Measurements from ENCODE around the gene FAM13B.
"Not testable (repeated sequence)": the region's sequence is repeated elsewhere in the genome, so short reads cannot be mapped to it uniquely, and the experiment has no call there.

Gene FAM13B

DNA sequence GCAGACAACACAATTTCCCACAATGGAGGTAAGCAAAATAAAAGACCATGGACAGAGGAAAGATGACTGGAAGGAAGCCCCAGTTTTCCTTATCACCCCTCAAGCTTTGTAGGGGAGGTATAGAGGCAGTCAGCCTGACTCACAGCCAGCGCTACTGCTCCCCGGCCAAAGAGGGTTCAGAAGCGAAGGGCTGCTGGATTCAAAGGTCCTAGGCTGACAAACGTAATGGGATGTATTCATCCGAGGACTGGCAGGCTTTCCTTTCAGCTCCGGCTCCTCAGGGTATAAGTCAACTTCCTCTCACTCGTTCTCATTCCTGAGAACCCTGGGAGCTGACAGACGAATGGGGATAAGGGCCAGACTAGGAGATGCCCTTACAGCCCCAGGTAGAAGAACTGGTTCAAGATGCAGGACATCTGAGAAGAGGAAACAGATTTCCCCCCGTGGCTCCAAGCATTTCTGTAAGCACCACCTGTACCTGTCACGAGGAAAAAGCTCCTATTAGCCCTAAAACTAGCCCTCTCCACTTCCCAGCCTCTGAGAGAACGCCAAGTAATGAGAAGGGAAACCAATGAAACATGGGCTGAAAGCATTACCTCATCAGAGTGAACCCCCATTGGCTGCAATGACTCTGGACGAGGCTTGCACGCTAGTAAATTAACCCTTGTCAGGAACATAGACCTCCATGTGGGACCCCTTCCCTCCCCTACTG lies 22.1 kb upstream of the FAM13B start:
- H3K27ac ChIP-seq (ENCODE audit: low read depth, low read length): no peak overlapping the region
- no peak overlapping the region for H3K4me3 ChIP-seq (ENCODE audit: low read length)
- H3K36me3 ChIP-seq (ENCODE audit: control insufficient read depth, low read length): no peaks in the 10 kb centered on the region
- H4K20me1 ChIP-seq (ENCODE audit: control insufficient read depth, insufficient read depth, low read depth, low read length): no peaks in the 10 kb centered on the region
- H3K9me3 ChIP-seq (ENCODE audit: control insufficient read depth, insufficient read depth, low read length): no peaks in the 10 kb centered on the region
- H3K79me2 ChIP-seq (ENCODE audit: control insufficient read depth, low read length): no peaks in the 10 kb centered on the region
- no peak for TF ChIP-seq EZH2phosphoT487 (IDR thresholded peaks at IDR 0.05; ENCODE audit: borderline replicate concordance, low read length)
- TF ChIP-seq, protein P1, sequence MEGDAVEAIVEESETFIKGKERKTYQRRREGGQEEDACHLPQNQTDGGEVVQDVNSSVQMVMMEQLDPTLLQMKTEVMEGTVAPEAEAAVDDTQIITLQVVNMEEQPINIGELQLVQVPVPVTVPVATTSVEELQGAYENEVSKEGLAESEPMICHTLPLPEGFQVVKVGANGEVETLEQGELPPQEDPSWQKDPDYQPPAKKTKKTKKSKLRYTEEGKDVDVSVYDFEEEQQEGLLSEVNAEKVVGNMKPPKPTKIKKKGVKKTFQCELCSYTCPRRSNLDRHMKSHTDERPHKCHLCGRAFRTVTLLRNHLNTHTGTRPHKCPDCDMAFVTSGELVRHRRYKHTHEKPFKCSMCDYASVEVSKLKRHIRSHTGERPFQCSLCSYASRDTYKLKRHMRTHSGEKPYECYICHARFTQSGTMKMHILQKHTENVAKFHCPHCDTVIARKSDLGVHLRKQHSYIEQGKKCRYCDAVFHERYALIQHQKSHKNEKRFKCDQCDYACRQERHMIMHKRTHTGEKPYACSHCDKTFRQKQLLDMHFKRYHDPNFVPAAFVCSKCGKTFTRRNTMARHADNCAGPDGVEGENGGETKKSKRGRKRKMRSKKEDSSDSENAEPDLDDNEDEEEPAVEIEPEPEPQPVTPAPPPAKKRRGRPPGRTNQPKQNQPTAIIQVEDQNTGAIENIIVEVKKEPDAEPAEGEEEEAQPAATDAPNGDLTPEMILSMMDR (IDR thresholded peaks at IDR 0.05; ENCODE audit: low read depth, low read length, poor library complexity, severe bottlenecking): no peak
- peaks cover 17% of the 10 kb centered on the region for H3K27me3 ChIP-seq (ENCODE audit: control insufficient read depth, low read length)
- no peaks in the 10 kb centered on the region for H3K4me1 ChIP-seq (ENCODE audit: control insufficient read depth, low read length)
- H3K9me2 ChIP-seq (replicated peaks; ENCODE audit: control insufficient read depth, low read length): no peaks in the 10 kb centered on the region
- H3F3A ChIP-seq (ENCODE audit: control insufficient read depth, insufficient read depth): no peaks in the 10 kb centered on the region
- no peak overlapping the region for H3K4me2 ChIP-seq (ENCODE audit: low read length)

DNA sequence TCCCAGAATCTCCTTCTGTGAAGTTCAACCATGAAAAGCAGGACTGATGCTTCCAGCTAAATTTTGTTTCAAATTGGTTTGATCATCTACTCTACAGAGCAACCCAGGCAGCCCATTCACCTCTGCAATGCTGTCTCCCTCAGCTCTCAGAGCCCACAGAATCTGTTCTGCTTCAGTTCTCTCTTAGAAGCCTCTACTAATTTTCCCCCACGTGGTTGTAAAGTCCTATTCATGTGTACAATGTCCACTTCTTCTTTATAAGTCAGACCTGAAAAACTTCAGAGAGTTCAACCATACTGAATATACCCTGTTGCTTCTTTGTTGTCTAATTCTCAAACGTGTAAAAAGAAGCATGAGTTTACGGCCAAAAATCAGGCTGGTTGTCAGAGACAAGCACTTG lies 21.3 kb upstream of the FAM13B start:
- no peaks in the 10 kb centered on the region for H3K79me2 ChIP-seq (ENCODE audit: control insufficient read depth, low read length)
- TF ChIP-seq, protein P1 (IDR thresholded peaks at IDR 0.05; ENCODE audit: low read depth, low read length, poor library complexity, severe bottlenecking): no peak
- no peak for TF ChIP-seq EZH2phosphoT487 (IDR thresholded peaks at IDR 0.05; ENCODE audit: borderline replicate concordance, low read length)
- H3F3A ChIP-seq (ENCODE audit: control insufficient read depth, insufficient read depth): no peaks in the 10 kb centered on the region
- no peak overlapping the region for H3K4me2 ChIP-seq (ENCODE audit: low read length)
- H3K27me3 ChIP-seq (ENCODE audit: control insufficient read depth, low read length): peaks cover 17% of the 10 kb centered on the region
- H3K4me1 ChIP-seq (ENCODE audit: control insufficient read depth, low read length): no peaks in the 10 kb centered on the region
- no peak overlapping the region for H3K4me3 ChIP-seq (ENCODE audit: low read length)
- H3K36me3 ChIP-seq (ENCODE audit: control insufficient read depth, low read length): no peaks in the 10 kb centered on the region
- H3K9me3 ChIP-seq (ENCODE audit: control insufficient read depth, insufficient read depth, low read length): no peaks in the 10 kb centered on the region
- H3K27ac ChIP-seq (ENCODE audit: low read depth, low read length): no peak overlapping the region
- H4K20me1 ChIP-seq (ENCODE audit: control insufficient read depth, insufficient read depth, low read depth, low read length): no peaks in the 10 kb centered on the region
- H3K9me2 ChIP-seq (replicated peaks; ENCODE audit: control insufficient read depth, low read length): no peaks in the 10 kb centered on the region

- H3K9me2 ChIP-seq (replicated peaks; ENCODE audit: control insufficient read depth, low read length): no peaks in the 10 kb centered on the region
- no peaks in the 10 kb centered on the region for H3K36me3 ChIP-seq (ENCODE audit: control insufficient read depth, low read length)
- no peaks in the 10 kb centered on the region for H4K20me1 ChIP-seq (ENCODE audit: control insufficient read depth, insufficient read depth, low read depth, low read length)
- no peak overlapping the region for H3K4me3 ChIP-seq (ENCODE audit: low read length)
- H3K27me3 ChIP-seq (ENCODE audit: control insufficient read depth, low read length): peaks cover 17% of the 10 kb centered on the region
- H3K9me3 ChIP-seq (ENCODE audit: control insufficient read depth, insufficient read depth, low read length): no peaks in the 10 kb centered on the region
- TF ChIP-seq, protein P1 (IDR thresholded peaks at IDR 0.05; ENCODE audit: low read depth, low read length, poor library complexity, severe bottlenecking): no peak
- no peak for TF ChIP-seq EZH2phosphoT487 (IDR thresholded peaks at IDR 0.05; ENCODE audit: borderline replicate concordance, low read length)
- H3K79me2 ChIP-seq (ENCODE audit: control insufficient read depth, low read length): no peaks in the 10 kb centered on the region
- H3K27ac ChIP-seq (ENCODE audit: low read depth, low read length): no peak overlapping the region
- H3F3A ChIP-seq (ENCODE audit: control insufficient read depth, insufficient read depth): no peaks in the 10 kb centered on the region
- H3K4me1 ChIP-seq (ENCODE audit: control insufficient read depth, low read length): no peaks in the 10 kb centered on the region
- no peak overlapping the region for H3K4me2 ChIP-seq (ENCODE audit: low read length)
Observed at GRCh38 chr5:138053554-138053953, 20.7 kb upstream of the FAM13B start.

DNA sequence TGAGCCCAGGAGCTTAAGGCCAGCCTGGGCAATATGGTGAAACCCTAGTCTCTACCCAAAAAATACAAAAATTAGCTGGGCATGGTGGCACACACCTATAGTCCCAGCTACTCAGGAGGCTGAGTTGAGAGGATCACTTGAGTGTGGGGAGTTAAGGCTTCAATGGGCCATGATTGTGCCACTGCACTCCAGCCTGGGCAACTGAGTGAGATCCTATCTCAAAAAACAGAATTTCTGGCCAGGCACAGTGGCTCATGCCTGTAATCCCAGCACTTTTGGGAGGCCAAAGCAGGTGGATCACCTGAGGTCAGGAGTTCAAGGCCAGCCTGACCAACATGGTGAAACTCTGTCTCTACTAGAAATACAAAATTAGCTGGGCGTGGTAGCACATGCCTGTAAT lies 19.8 kb upstream of the FAM13B start:
- not testable (repeated sequence) for H3K27ac ChIP-seq (ENCODE audit: low read depth, low read length); H3K4me3 ChIP-seq (ENCODE audit: low read length); H3F3A ChIP-seq (ENCODE audit: control insufficient read depth, insufficient read depth); H3K4me1 ChIP-seq (ENCODE audit: control insufficient read depth, low read length); H4K20me1 ChIP-seq (ENCODE audit: control insufficient read depth, insufficient read depth, low read depth, low read length); H3K9me2 ChIP-seq (replicated peaks; ENCODE audit: control insufficient read depth, low read length); H3K9me3 ChIP-seq (ENCODE audit: control insufficient read depth, insufficient read depth, low read length); H3K79me2 ChIP-seq (ENCODE audit: control insufficient read depth, low read length); H3K36me3 ChIP-seq (ENCODE audit: control insufficient read depth, low read length); H3K4me2 ChIP-seq (ENCODE audit: low read length)
- H3K27me3 ChIP-seq (ENCODE audit: control insufficient read depth, low read length): peaks cover 17% of the 10 kb centered on the region

Measured in DOHH2 (cell line).